GM23338 (cell line): ENCODE results near the gene KCNMA1. TPM values are rescaled to one million over a fixed set of nuclear protein-coding genes. Genes with fewer than 3 reads are reported as not detected.

Experiments
- ATAC-seq: fragments of 200-7000 bp; cut with Tn5 transposase; 3 replicates; pipeline ENCODE4 v1.9.1; 2020
- DNase-seq: peaks from one replicate; pipeline ENCODE4 v3.0.0-alpha.2; 2015; ENCODE audit warnings: low spot score
- H2AFZ ChIP-seq: fragments of 200-600 bp; sonication (generic); 2 replicates; pipeline ENCODE4 v1.8.0; 2016; ENCODE audit warnings: antibody characterized with exemption, mild to moderate bottlenecking, moderate library complexity
- H3F3A ChIP-seq: fragments of 200-600 bp; sonication (generic); replicated peaks from 2 replicates; pipeline ENCODE4 v1.8.0; 2017; ENCODE audit warnings: antibody characterized with exemption, mixed run types, low read depth
- H3K27ac ChIP-seq: fragments of 200-600 bp; sonication (generic); 2 replicates; pipeline ENCODE4 v1.6.1; 2016; ENCODE audit warnings: low read depth
- H3K27me3 ChIP-seq: fragments of 200-600 bp; sonication (generic); 2 replicates; pipeline ENCODE4 v1.8.0; 2016; ENCODE audit warnings: mild to moderate bottlenecking, mixed run types, moderate library complexity; ENCODE audit not compliant: insufficient read depth
- H3K36me3 ChIP-seq: fragments of 200-600 bp; sonication (generic); 2 replicates; pipeline ENCODE4 v1.8.0; 2016; ENCODE audit warnings: mild to moderate bottlenecking; ENCODE audit not compliant: insufficient read depth
- H3K4me1 ChIP-seq: fragments of 200-600 bp; sonication (generic); 2 replicates; pipeline ENCODE4 v1.8.0; 2016; ENCODE audit warnings: mild to moderate bottlenecking, moderate library complexity; ENCODE audit not compliant: insufficient read depth
- H3K4me2 ChIP-seq: fragments of 200-600 bp; sonication (generic); 2 replicates; pipeline ENCODE4 v1.7.1; 2017; ENCODE audit warnings: mixed run types
- H3K4me3 ChIP-seq: fragments of 200-600 bp; sonication (generic); 2 replicates; pipeline ENCODE4 v1.6.1; 2016; ENCODE audit warnings: mixed run types
- H3K79me2 ChIP-seq: fragments of 200-600 bp; sonication (generic); replicated peaks from 2 replicates; pipeline ENCODE4 v1.8.0; 2017; ENCODE audit warnings: mild to moderate bottlenecking; ENCODE audit not compliant: insufficient read depth
- H3K9me2 ChIP-seq: fragments of 200-600 bp; sonication (generic); 2 replicates; pipeline ENCODE4 v1.8.0; 2017; ENCODE audit not compliant: insufficient read depth
- H4K20me1 ChIP-seq: fragments of 200-600 bp; sonication (generic); replicated peaks from 2 replicates; pipeline ENCODE4 v1.8.0; 2017; ENCODE audit warnings: mild to moderate bottlenecking; ENCODE audit not compliant: insufficient read depth
- H3K27ac Mint-ChIP-seq: 2 replicates; pipeline ENCODE4 v1.8.0; 2020; ENCODE audit warnings: inconsistent platforms, mild to moderate bottlenecking, moderate library complexity, mixed read lengths
- H3K27me3 Mint-ChIP-seq: 3 replicates; pipeline ENCODE4 v1.8.0; 2022; ENCODE audit warnings: low read depth, mild to moderate bottlenecking, moderate library complexity, mixed read lengths, inconsistent platforms; ENCODE audit not compliant: insufficient read depth, poor library complexity
- H3K36me3 Mint-ChIP-seq: 3 replicates; pipeline ENCODE4 v1.8.0; 2021; ENCODE audit warnings: low read depth, mild to moderate bottlenecking, inconsistent platforms, moderate library complexity, mixed read lengths
- H3K4me1 Mint-ChIP-seq: 3 replicates; pipeline ENCODE4 v1.8.0; 2020; ENCODE audit warnings: mild to moderate bottlenecking, inconsistent platforms, mixed read lengths
- H3K4me3 Mint-ChIP-seq: 3 replicates; pipeline ENCODE4 v1.8.0; 2021; ENCODE audit warnings: moderate library complexity, mild to moderate bottlenecking, inconsistent platforms, mixed read lengths
- H3K9me3 Mint-ChIP-seq: 3 replicates; pipeline ENCODE4 v1.8.0; 2020; ENCODE audit warnings: moderate library complexity, mild to moderate bottlenecking, inconsistent platforms, mixed read lengths
- CREB1 ChIP-seq: fragments of 250-450 bp; sonication (Bioruptor Pico); IDR thresholded peaks from 2 replicates; pipeline ENCODE4 v1.5.0; 2020; ENCODE audit warnings: low read depth, mild to moderate bottlenecking, moderate library complexity
- CTCF ChIP-seq, 2 experiments: fragments of 200-600 bp in 1 of 2; sonication (generic) in 1 of 2; conservative IDR thresholded peaks; 2 replicates each; pipeline versions ENCODE4 v1.5.1 to v1.6.1; 2016 to 2017; ENCODE audit warnings: antibody characterized with exemption in 2 of 2, low read depth in 2 of 2, mild to moderate bottlenecking in 2 of 2, moderate library complexity in 1 of 2
- ETS1 ChIP-seq: IDR thresholded peaks from 2 replicates; pipeline ENCODE4 v1.6.1; 2016; ENCODE audit warnings: antibody characterized with exemption
- EZH2 ChIP-seq: fragments of 200-600 bp; sonication (generic); IDR thresholded peaks from one replicate; pipeline ENCODE4 v1.8.0; 2017; ENCODE audit warnings: antibody characterized with exemption, mild to moderate bottlenecking, low read depth; ENCODE audit not compliant: unreplicated experiment
- EZH2phosphoT487 ChIP-seq: fragments of 200-600 bp; sonication (generic); IDR thresholded peaks from one replicate; pipeline ENCODE4 v1.8.1; 2018; ENCODE audit warnings: antibody characterized with exemption; ENCODE audit not compliant: unreplicated experiment
- JUNB ChIP-seq: IDR thresholded peaks from one replicate; pipeline ENCODE4 v1.6.1; 2016; ENCODE audit warnings: antibody characterized with exemption; ENCODE audit not compliant: unreplicated experiment
- NANOG ChIP-seq: IDR thresholded peaks from 2 replicates; pipeline ENCODE4 v1.6.1; 2016; ENCODE audit warnings: antibody characterized with exemption, borderline replicate concordance
- POLR2AphosphoS5 ChIP-seq: IDR thresholded peaks from 2 replicates; pipeline ENCODE4 v1.6.1; 2016; ENCODE audit warnings: antibody characterized with exemption, low read depth
- STAT1 ChIP-seq: IDR thresholded peaks from one replicate; pipeline ENCODE4 v1.6.1; 2016; ENCODE audit warnings: antibody characterized with exemption; ENCODE audit not compliant: unreplicated experiment
- ZNF114 ChIP-seq: fragments of 250-450 bp; sonication (Bioruptor Pico); IDR thresholded peaks from 2 replicates; pipeline ENCODE4 v1.5.0; 2020; ENCODE audit warnings: mild to moderate bottlenecking, moderate library complexity
- ZNF331 ChIP-seq: fragments of 250-450 bp; sonication (Bioruptor Pico); IDR thresholded peaks from 2 replicates; pipeline ENCODE4 v1.5.0; 2020; ENCODE audit warnings: low read depth, mild to moderate bottlenecking, moderate library complexity
- polyA plus RNA-seq: library from polyadenylated mRNA; unstranded; fragments of >200 nt; fragmentation: Nextera tagmentation; extraction: Ambion mirVana; gene quantifications from 2 replicates; pipeline ENCODE4 v1.2.1, GENCODE V29; 2016
- total RNA-seq: library from RNA; depleted of rRNA; stranded (reverse); fragments of >200 nt; shearing (Covaris generic); gene quantifications from 2 replicates; pipeline ENCODE4 v1.2.3, GENCODE V29; 2014
- TF ChIP-seq, protein P1 (sequence below): fragments of 250-450 bp; sonication (Bioruptor Pico); IDR thresholded peaks from 2 replicates; pipeline ENCODE4 v1.5.0; 2020; ENCODE audit warnings: mild to moderate bottlenecking, moderate library complexity
- TF ChIP-seq, protein P2 (sequence below): IDR thresholded peaks from one replicate; pipeline ENCODE4 v1.6.1; 2018; ENCODE audit warnings: antibody characterized with exemption; ENCODE audit not compliant: unreplicated experiment

The KCNMA1 gene
- total and polyA plus RNA-seq, 2 experiments from 2014 or later: 8.2 to 9.0 TPM

- Histone ChIP-seq H3K27ac (no peak overlapping the region), H3K27me3 (no peaks in the 10 kb centered on the region), H3K4me2 (no peak overlapping the region), H4K20me1 (no peaks in the 10 kb centered on the region), H3K9me2 (no peaks in the 10 kb centered on the region; the same call in 1 of the 2 replicates), H3K4me1 (no peaks in the 10 kb centered on the region), H2AFZ (no peak overlapping the region), H3F3A (no peaks in the 10 kb centered on the region), H3K79me2 (no peaks in the 10 kb centered on the region), H3K4me3 (no peak overlapping the region), H3K36me3 (no peaks in the 10 kb centered on the region)
- ATAC-seq (no peak), DNase-seq (no peak)
- H3K4me1 Mint-ChIP-seq: peaks cover 4% of the 10 kb centered on the region
- no peaks in the 10 kb centered on the region for H3K9me3 Mint-ChIP-seq
- no peaks in the 10 kb centered on the region for H3K36me3 Mint-ChIP-seq
- peaks cover 4% of the 10 kb centered on the region for H3K27me3 Mint-ChIP-seq
- no peak overlapping the region for H3K27ac Mint-ChIP-seq
- TF ChIP-seq, protein P1, sequence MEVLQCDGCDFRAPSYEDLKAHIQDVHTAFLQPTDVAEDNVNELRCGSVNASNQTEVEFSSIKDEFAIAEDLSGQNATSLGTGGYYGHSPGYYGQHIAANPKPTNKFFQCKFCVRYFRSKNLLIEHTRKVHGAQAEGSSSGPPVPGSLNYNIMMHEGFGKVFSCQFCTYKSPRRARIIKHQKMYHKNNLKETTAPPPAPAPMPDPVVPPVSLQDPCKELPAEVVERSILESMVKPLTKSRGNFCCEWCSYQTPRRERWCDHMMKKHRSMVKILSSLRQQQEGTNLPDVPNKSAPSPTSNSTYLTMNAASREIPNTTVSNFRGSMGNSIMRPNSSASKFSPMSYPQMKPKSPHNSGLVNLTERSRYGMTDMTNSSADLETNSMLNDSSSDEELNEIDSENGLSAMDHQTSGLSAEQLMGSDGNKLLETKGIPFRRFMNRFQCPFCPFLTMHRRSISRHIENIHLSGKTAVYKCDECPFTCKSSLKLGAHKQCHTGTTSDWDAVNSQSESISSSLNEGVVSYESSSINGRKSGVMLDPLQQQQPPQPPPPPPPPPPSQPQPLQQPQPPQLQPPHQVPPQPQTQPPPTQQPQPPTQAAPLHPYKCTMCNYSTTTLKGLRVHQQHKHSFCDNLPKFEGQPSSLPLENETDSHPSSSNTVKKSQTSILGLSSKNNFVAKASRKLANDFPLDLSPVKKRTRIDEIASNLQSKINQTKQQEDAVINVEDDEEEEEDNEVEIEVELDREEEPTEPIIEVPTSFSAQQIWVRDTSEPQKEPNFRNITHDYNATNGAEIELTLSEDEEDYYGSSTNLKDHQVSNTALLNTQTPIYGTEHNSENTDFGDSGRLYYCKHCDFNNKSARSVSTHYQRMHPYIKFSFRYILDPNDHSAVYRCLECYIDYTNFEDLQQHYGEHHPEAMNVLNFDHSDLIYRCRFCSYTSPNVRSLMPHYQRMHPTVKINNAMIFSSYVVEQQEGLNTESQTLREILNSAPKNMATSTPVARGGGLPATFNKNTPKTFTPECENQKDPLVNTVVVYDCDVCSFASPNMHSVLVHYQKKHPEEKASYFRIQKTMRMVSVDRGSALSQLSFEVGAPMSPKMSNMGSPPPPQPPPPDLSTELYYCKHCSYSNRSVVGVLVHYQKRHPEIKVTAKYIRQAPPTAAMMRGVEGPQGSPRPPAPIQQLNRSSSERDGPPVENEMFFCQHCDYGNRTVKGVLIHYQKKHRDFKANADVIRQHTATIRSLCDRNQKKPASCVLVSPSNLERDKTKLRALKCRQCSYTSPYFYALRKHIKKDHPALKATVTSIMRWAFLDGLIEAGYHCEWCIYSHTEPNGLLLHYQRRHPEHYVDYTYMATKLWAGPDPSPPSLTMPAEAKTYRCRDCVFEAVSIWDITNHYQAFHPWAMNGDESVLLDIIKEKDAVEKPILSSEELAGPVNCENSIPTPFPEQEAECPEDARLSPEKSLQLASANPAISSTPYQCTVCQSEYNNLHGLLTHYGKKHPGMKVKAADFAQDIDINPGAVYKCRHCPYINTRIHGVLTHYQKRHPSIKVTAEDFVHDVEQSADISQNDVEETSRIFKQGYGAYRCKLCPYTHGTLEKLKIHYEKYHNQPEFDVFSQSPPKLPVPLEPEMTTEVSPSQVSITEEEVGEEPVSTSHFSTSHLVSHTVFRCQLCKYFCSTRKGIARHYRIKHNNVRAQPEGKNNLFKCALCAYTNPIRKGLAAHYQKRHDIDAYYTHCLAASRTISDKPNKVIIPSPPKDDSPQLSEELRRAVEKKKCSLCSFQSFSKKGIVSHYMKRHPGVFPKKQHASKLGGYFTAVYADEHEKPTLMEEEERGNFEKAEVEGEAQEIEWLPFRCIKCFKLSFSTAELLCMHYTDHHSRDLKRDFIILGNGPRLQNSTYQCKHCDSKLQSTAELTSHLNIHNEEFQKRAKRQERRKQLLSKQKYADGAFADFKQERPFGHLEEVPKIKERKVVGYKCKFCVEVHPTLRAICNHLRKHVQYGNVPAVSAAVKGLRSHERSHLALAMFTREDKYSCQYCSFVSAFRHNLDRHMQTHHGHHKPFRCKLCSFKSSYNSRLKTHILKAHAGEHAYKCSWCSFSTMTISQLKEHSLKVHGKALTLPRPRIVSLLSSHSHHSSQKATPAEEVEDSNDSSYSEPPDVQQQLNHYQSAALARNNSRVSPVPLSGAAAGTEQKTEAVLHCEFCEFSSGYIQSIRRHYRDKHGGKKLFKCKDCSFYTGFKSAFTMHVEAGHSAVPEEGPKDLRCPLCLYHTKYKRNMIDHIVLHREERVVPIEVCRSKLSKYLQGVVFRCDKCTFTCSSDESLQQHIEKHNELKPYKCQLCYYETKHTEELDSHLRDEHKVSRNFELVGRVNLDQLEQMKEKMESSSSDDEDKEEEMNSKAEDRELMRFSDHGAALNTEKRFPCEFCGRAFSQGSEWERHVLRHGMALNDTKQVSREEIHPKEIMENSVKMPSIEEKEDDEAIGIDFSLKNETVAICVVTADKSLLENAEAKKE: no peak
- TF ChIP-seq ETS1 (no peak), POLR2AphosphoS5 (no peak), EZH2 (no peak), NANOG (no peak), STAT1 (no peak), JUNB (no peak), EZH2phosphoT487 (no peak), CREB1 (CRISPR knock-in tag) (no peak), ZNF114 (CRISPR knock-in tag) (no peak), CTCF (conservative IDR thresholded peaks at IDR 0.05; ENCODE audit: low read depth in 2 of 2) (no peak), ZNF331 (CRISPR knock-in tag) (no peak)
- TF ChIP-seq, protein P2, sequence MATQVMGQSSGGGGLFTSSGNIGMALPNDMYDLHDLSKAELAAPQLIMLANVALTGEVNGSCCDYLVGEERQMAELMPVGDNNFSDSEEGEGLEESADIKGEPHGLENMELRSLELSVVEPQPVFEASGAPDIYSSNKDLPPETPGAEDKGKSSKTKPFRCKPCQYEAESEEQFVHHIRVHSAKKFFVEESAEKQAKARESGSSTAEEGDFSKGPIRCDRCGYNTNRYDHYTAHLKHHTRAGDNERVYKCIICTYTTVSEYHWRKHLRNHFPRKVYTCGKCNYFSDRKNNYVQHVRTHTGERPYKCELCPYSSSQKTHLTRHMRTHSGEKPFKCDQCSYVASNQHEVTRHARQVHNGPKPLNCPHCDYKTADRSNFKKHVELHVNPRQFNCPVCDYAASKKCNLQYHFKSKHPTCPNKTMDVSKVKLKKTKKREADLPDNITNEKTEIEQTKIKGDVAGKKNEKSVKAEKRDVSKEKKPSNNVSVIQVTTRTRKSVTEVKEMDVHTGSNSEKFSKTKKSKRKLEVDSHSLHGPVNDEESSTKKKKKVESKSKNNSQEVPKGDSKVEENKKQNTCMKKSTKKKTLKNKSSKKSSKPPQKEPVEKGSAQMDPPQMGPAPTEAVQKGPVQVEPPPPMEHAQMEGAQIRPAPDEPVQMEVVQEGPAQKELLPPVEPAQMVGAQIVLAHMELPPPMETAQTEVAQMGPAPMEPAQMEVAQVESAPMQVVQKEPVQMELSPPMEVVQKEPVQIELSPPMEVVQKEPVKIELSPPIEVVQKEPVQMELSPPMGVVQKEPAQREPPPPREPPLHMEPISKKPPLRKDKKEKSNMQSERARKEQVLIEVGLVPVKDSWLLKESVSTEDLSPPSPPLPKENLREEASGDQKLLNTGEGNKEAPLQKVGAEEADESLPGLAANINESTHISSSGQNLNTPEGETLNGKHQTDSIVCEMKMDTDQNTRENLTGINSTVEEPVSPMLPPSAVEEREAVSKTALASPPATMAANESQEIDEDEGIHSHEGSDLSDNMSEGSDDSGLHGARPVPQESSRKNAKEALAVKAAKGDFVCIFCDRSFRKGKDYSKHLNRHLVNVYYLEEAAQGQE: no peak
- no peak overlapping the region for H3K4me3 Mint-ChIP-seq
Measured at GRCh38 chr10:77159538-77160110, 478.0 kb downstream of the KCNMA1 start.
